ENCODE measurements around the gene PACRG.

The PACRG gene

GRCh38 chr6:163182696-163183095 lies 454.9 kb downstream of the PACRG start:
- DNase-seq, result no peak

GRCh38 chr6:163183806-163184205 lies 456.0 kb downstream of the PACRG start:
- DNase-seq, result no peak

GRCh38 chr6:163185744-163186143 lies 458.0 kb downstream of the PACRG start:
- DNase-seq, result no peak

GRCh38 chr6:163186527-163186926 lies 458.8 kb downstream of the PACRG start:
- DNase-seq, result no peak

- no peak for DNase-seq
These were observed 459.4 kb downstream of the PACRG start for GRCh38 chr6:163187201-163187600.

- no peak for DNase-seq
These were observed 459.8 kb downstream of the PACRG start for GRCh38 chr6:163187606-163188005.

GRCh38 chr6:163188746-163189145 lies 461.0 kb downstream of the PACRG start:
- DNase-seq, result no peak

- DNase-seq, result no peak
These were observed 461.8 kb downstream of the PACRG start for GRCh38 chr6:163189609-163190008.

GRCh38 chr6:163190786-163191185 lies 463.0 kb downstream of the PACRG start:
- DNase-seq, result no peak

- DNase-seq, result no peak
These were observed 464.1 kb downstream of the PACRG start for GRCh38 chr6:163191704-163192537.

GRCh38 chr6:163192591-163192990 lies 464.8 kb downstream of the PACRG start:
- DNase-seq, result no peak

- no peak for DNase-seq
These were observed 465.6 kb downstream of the PACRG start for GRCh38 chr6:163193326-163193725.

GRCh38 chr6:163195721-163196691 lies 468.2 kb downstream of the PACRG start:
- DNase-seq, result no peak

GRCh38 chr6:163197839-163198238 lies 470.1 kb downstream of the PACRG start:
- no peak for DNase-seq

GRCh38 chr6:163198396-163198795 lies 470.6 kb downstream of the PACRG start:
- no peak for DNase-seq

- DNase-seq, result no peak
These were observed 471.6 kb downstream of the PACRG start for GRCh38 chr6:163199371-163199770.

GRCh38 chr6:163200289-163200688 lies 472.5 kb downstream of the PACRG start:
- DNase-seq, result no peak

- DNase-seq, result no peak
These were observed 472.9 kb downstream of the PACRG start for GRCh38 chr6:163200694-163201093.

GRCh38 chr6:163201855-163202254 lies 474.1 kb downstream of the PACRG start:
- no peak for DNase-seq

GRCh38 chr6:163206196-163206595 lies 478.4 kb downstream of the PACRG start:
- DNase-seq, result no peak

GRCh38 chr6:163207431-163208383 lies 479.9 kb downstream of the PACRG start:
- DNase-seq, result no peak

GRCh38 chr6:163209005-163209404 lies 481.2 kb downstream of the PACRG start:
- no peak for DNase-seq

GRCh38 chr6:163212123-163212522 lies 484.3 kb downstream of the PACRG start:
- no peak for DNase-seq

Measured in NCI-H748 treated with DMSO at 0.1 percent for 48 hours (cell line).